ENCODE measurements around the gene TCP11L2. TPM values are rescaled to one million over a fixed set of nuclear protein-coding genes. Genes with fewer than 3 reads are reported as not detected.
A peak's percentile ranks its signal among the peaks of the same experiment; 100 is the strongest.

TCP11L2 gene
- total and polyA plus RNA-seq, 9 of the 15 experiments (the other 6 are each of a cell fraction or from before 2014, with no cell fraction given): 0.39 to 4.5 (median 1.3) TPM

GRCh38 chr12:106357549-106358395, 55.2 kb downstream of the TCP11L2 start, which contains the start of gene POLR3B (continued):
- TF ChIP-seq, protein P1, sequence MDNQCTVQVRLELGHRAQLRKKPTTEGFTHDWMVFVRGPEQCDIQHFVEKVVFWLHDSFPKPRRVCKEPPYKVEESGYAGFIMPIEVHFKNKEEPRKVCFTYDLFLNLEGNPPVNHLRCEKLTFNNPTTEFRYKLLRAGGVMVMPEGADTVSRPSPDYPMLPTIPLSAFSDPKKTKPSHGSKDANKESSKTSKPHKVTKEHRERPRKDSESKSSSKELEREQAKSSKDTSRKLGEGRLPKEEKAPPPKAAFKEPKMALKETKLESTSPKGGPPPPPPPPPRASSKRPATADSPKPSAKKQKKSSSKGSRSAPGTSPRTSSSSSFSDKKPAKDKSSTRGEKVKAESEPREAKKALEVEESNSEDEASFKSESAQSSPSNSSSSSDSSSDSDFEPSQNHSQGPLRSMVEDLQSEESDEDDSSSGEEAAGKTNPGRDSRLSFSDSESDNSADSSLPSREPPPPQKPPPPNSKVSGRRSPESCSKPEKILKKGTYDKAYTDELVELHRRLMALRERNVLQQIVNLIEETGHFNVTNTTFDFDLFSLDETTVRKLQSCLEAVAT (IDR thresholded peaks at IDR 0.05): peak in 1 of 2 experiments; percentile 43; a peak in 1 of 4 replicates
- TF ChIP-seq PHB2 (IDR thresholded peaks at IDR 0.05; ENCODE audit: low read depth) (no peak), SMARCC2 (IDR thresholded peaks at IDR 0.05; ENCODE audit: low read depth) (peak; percentile 30; the same call in 1 of the 2 replicates), NR2C2 (CRISPR knock-in tag; IDR thresholded peaks at IDR 0.05) (peak; percentile 76), NR2C2 (tag; IDR thresholded peaks at IDR 0.05) (peak; percentile 88), RFX1 (IDR thresholded peaks at IDR 0.05) (no peak), FOXK2 (conservative IDR thresholded peaks at IDR 0.05 in 1 of 2, IDR thresholded peaks at IDR 0.05 in 1 of 2; ENCODE audit: low read depth in 2 of 2) (peak; percentile 60 to 72; a peak in 3 of 4 replicates), ZNF75A (CRISPR knock-in tag; IDR thresholded peaks at IDR 0.05) (no peak; the same call in 1 of the 2 replicates), BRCA1 (IDR thresholded peaks at IDR 0.05) (no peak), BRCA1 (CRISPR knock-in tag; IDR thresholded peaks at IDR 0.05) (no peak), PHF20 (IDR thresholded peaks at IDR 0.05; ENCODE audit: partially characterized antibody) (peak; percentile 91), XRCC5 (IDR thresholded peaks at IDR 0.05; ENCODE audit: low read depth, low read length) (peak; percentile 99), FOXA1 (IDR thresholded peaks at IDR 0.05; ENCODE audit: borderline replicate concordance) (no peak), RBM15 (IDR thresholded peaks at IDR 0.05; ENCODE audit: insufficient read depth, low read length) (no peak), TRIM25 (IDR thresholded peaks at IDR 0.05; ENCODE audit: borderline replicate concordance) (no peak), DIDO1 (tag; IDR thresholded peaks at IDR 0.05; ENCODE audit: low read depth) (peak; percentile 97), ZFX (CRISPR knock-in tag; IDR thresholded peaks at IDR 0.05) (peak; percentile 90), CXXC5 (CRISPR knock-in tag; IDR thresholded peaks at IDR 0.05) (peak; percentile 93), HINFP (tag; conservative IDR thresholded peaks at IDR 0.05; ENCODE audit: low read depth) (no peak), BRD9 (IDR thresholded peaks at IDR 0.05; ENCODE audit: low read depth, partially characterized antibody) (peak; percentile 22), CTBP1 (IDR thresholded peaks at IDR 0.05; ENCODE audit: borderline replicate concordance) (peak; percentile 95), ELF2 (CRISPR knock-in tag; IDR thresholded peaks at IDR 0.05) (peak; percentile 70; the same call in 1 of the 2 replicates), ZNF133 (CRISPR knock-in tag; IDR thresholded peaks at IDR 0.05) (no peak)
